HCT116 (cell line): ENCODE data around the gene FHDC1. TPM values are rescaled to one million over a fixed set of nuclear protein-coding genes. Genes with fewer than 3 reads are reported as not detected.

Source experiments
- ATAC-seq: fragments of 200-7000 bp; cut with Tn5 transposase; 2 replicates; pipeline ENCODE4 v1.9.1; 2020; ENCODE audit warnings: mild to moderate bottlenecking, moderate library complexity
- BruUV-seq: library from RNA; stranded (reverse); fragments of 400-500 nt; replicated peaks from 2 replicates; lab custom pipeline; 2021; lab: Mats Ljungman, UMichigan
- CTCF ChIA-PET: fragments of 300-600 bp; sonication (Branson Sonifier 250); formaldehyde crosslinking; loops from one replicate; lab custom pipeline; 2021; ENCODE audit warnings: antibody characterized with exemption; lab: Charles Lee
- POLR2A ChIA-PET: fragments of 300-600, 350-600 bp; sonication (Branson Sonifier 250); formaldehyde crosslinking; loops from one replicate; lab custom pipeline; 2021; ENCODE audit warnings: antibody characterized with exemption; lab: Charles Lee
- RAD21 ChIA-PET, 2 experiments: fragments of 300-600 bp; sonication (Branson Sonifier 250); formaldehyde crosslinking; loops; one replicate each; lab custom pipeline; 2023; ENCODE audit warnings: low total read pairs in 2 of 2; ENCODE audit not compliant: uncharacterized antibody in 2 of 2, unreplicated experiment in 2 of 2, low non-redundant PET in 1 of 2; lab: Charles Lee
- DNase-seq: peaks from one replicate; pipeline ENCODE4 v3.0.0-alpha.2; 2010; ENCODE audit warnings: low read depth, low spot score
- H2AFZ ChIP-seq: fragments of 200-600 bp; shearing (Covaris generic), sonication (generic); 2 replicates; pipeline ENCODE4 v1.6.1; 2017; ENCODE audit warnings: low read depth, mixed run types, mixed read lengths, antibody characterized with exemption, low read length; ENCODE audit not compliant: poor library complexity, severe bottlenecking
- H3K27ac ChIP-seq: 2 replicates; pipeline ENCODE4 v1.5.1; 2012; ENCODE audit warnings: low read depth, low read length
- H3K27me3 ChIP-seq: fragments of 200-600 bp; sonication (generic); 2 replicates; pipeline ENCODE4 v1.6.1; 2016; ENCODE audit warnings: mixed run types, low read length, mixed read lengths; ENCODE audit not compliant: insufficient read depth
- H3K36me3 ChIP-seq, 2 experiments: fragments of 200-500 bp in 1 of 2; fragments of 200-600 bp in 1 of 2; sonication (Bioruptor generic) in 1 of 2; sonication (generic) in 1 of 2; 2 replicates each; pipeline versions ENCODE4 v1.5.1 to v1.6.1; 2014 to 2016; ENCODE audit warnings: low read length in 2 of 2, inconsistent platforms in 1 of 2, mixed read lengths in 1 of 2, mixed run types in 1 of 2; ENCODE audit not compliant: insufficient read depth in 2 of 2, control insufficient read depth in 1 of 2
- H3K4me1 ChIP-seq, 2 experiments: fragments of 200-600 bp in 1 of 2; sonication (generic) in 1 of 2; 2 replicates each; pipeline versions ENCODE4 v1.5.1 to v1.6.1; 2012 to 2017; ENCODE audit warnings: low read length in 2 of 2, inconsistent platforms in 1 of 2, mild to moderate bottlenecking in 1 of 2, mixed read lengths in 1 of 2, mixed run types in 1 of 2, moderate library complexity in 1 of 2; ENCODE audit not compliant: insufficient read depth in 2 of 2, control insufficient read depth in 1 of 2
- H3K4me2 ChIP-seq: fragments of 200-600 bp; sonication (generic); 2 replicates; pipeline ENCODE4 v1.6.1; 2017; ENCODE audit warnings: mixed run types, low read length, mixed read lengths
- H3K4me3 ChIP-seq, 2 experiments: fragments of 200-600 bp in 1 of 2; sonication (generic) in 1 of 2; replicated peaks in 1 of 2; 2 replicates each; pipeline ENCODE4 v1.5.1; 2011 to 2016; ENCODE audit warnings: low read length in 2 of 2, control low read depth in 1 of 2, low read depth in 1 of 2, mild to moderate bottlenecking in 1 of 2, mixed read lengths in 1 of 2, mixed run types in 1 of 2
- H3K79me2 ChIP-seq: fragments of 200-600 bp; sonication (generic); 2 replicates; pipeline ENCODE4 v1.6.1; 2017; ENCODE audit warnings: mild to moderate bottlenecking, mixed run types, low read length, moderate library complexity, mixed read lengths; ENCODE audit not compliant: insufficient read depth
- H3K9ac ChIP-seq: fragments of 200-600 bp; sonication (generic); 2 replicates; pipeline ENCODE4 v1.6.1; 2016; ENCODE audit warnings: low read length, mixed read lengths
- H3K9me2 ChIP-seq: fragments of 200-600 bp; sonication (generic), shearing (Covaris generic); 2 replicates; pipeline ENCODE4 v1.6.1; 2017; ENCODE audit warnings: mixed run types, mild to moderate bottlenecking, moderate library complexity; ENCODE audit not compliant: insufficient read depth
- H3K9me3 ChIP-seq, 2 experiments: fragments of 200-500 bp in 1 of 2; fragments of 200-600 bp in 1 of 2; sonication (Bioruptor generic) in 1 of 2; sonication (generic) in 1 of 2; 2 replicates each; pipeline ENCODE4 v1.6.1; 2014 to 2017; ENCODE audit warnings: low read length in 2 of 2, mixed read lengths in 2 of 2, inconsistent platforms in 1 of 2, low read depth in 1 of 2, mild to moderate bottlenecking in 1 of 2, mixed run types in 1 of 2, moderate library complexity in 1 of 2; ENCODE audit not compliant: control insufficient read depth in 1 of 2, insufficient read depth in 1 of 2
- H4K20me1 ChIP-seq: fragments of 200-600 bp; sonication (generic), shearing (Covaris generic); 2 replicates; pipeline ENCODE4 v1.6.1; 2017; ENCODE audit warnings: mixed run types, mild to moderate bottlenecking, moderate library complexity; ENCODE audit not compliant: insufficient read depth
- ATF3 ChIP-seq: IDR thresholded peaks from 2 replicates; pipeline ENCODE4 v1.6.1; 2012
- EGR1 ChIP-seq: IDR thresholded peaks from 2 replicates; pipeline ENCODE4 v1.6.1; 2012; ENCODE audit warnings: low read depth
- ELF1 ChIP-seq: IDR thresholded peaks from 2 replicates; pipeline ENCODE4 v1.6.1; 2012; ENCODE audit warnings: low read depth, borderline replicate concordance
- EZH2 ChIP-seq: fragments of 200-600 bp; sonication (generic); IDR thresholded peaks from 2 replicates; pipeline ENCODE4 v1.6.1; 2017; ENCODE audit warnings: antibody characterized with exemption, mixed run types
- EZH2phosphoT487 ChIP-seq: fragments of 200-600 bp; IDR thresholded peaks from 2 replicates; pipeline ENCODE4 v1.6.1; 2018; ENCODE audit warnings: antibody characterized with exemption, borderline replicate concordance
- MAX ChIP-seq: IDR thresholded peaks from 2 replicates; pipeline ENCODE4 v1.6.1; 2012
- REST ChIP-seq: IDR thresholded peaks from 2 replicates; pipeline ENCODE4 v1.6.1; 2012; ENCODE audit warnings: low read depth
- SIN3A ChIP-seq: IDR thresholded peaks from 2 replicates; pipeline ENCODE4 v1.6.1; 2012; ENCODE audit warnings: low read depth
- YY1 ChIP-seq: IDR thresholded peaks from 2 replicates; pipeline ENCODE4 v1.6.1; 2011; ENCODE audit warnings: low read length, low read depth, moderate library complexity, mild to moderate bottlenecking; ENCODE audit not compliant: insufficient replicate concordance; ENCODE audit errors: extremely low read depth
- ZBTB33 ChIP-seq: IDR thresholded peaks from 2 replicates; pipeline ENCODE4 v1.6.1; 2011; ENCODE audit warnings: mild to moderate bottlenecking, low read length, moderate library complexity; ENCODE audit not compliant: insufficient replicate concordance; ENCODE audit errors: extremely low read depth
- ZFX ChIP-seq: fragments of 450-650 bp; IDR thresholded peaks from 2 replicates; pipeline ENCODE4 v1.6.1; 2017
- ZNF274 ChIP-seq: fragments of 200-500 bp; sonication (Bioruptor generic); IDR thresholded peaks from 2 replicates; pipeline ENCODE4 v1.6.1; 2014; ENCODE audit warnings: mild to moderate bottlenecking, low read depth, low read length, inconsistent platforms
- intact Hi-C: fragments of 100-400 bp; cut with micrococcal nuclease; formaldehyde crosslinking; loops from 2 replicates; pipeline ENCODE4 v1.10.0; 2022
- total RNA-seq: library from RNA; stranded (reverse); gene quantifications from one replicate; pipeline ENCODE4 v1.2.1, GENCODE V29; 2021; ENCODE audit not compliant: unreplicated experiment

FHDC1 gene
- total RNA-seq, 1 experiment from 2014 or later: 1.8 TPM

GRCh38 chr4:152998861-152999260 lies 62.7 kb downstream of the FHDC1 start:
- DNase-seq (no peak), ATAC-seq (no peak)
- Histone ChIP-seq H3K4me1 (no peaks in the 10 kb centered on the region; a peak in 1 of 4 replicates), H3K27ac (no peak overlapping the region), H4K20me1 (no peaks in the 10 kb centered on the region), H3K4me3 (no peak overlapping the region), H3K9me2 (no peaks in the 10 kb centered on the region), H3K9ac (no peak overlapping the region), H2AFZ (no peak overlapping the region), H3K36me3 (no peaks in the 10 kb centered on the region), H3K9me3 (no peaks in the 10 kb centered on the region), H3K4me2 (no peak overlapping the region), H3K79me2 (no peaks in the 10 kb centered on the region), H3K27me3 (no peaks in the 10 kb centered on the region)
- TF ChIP-seq EZH2: no peak
- TF ChIP-seq EGR1: no peak
- no peak for TF ChIP-seq EZH2phosphoT487
- no peak for TF ChIP-seq MAX
- TF ChIP-seq ATF3: no peak
- TF ChIP-seq ZFX: no peak
- no peak for TF ChIP-seq SIN3A
- no peak for TF ChIP-seq REST
- no peak for TF ChIP-seq ZBTB33
- no peak for TF ChIP-seq YY1
- no peak for TF ChIP-seq ELF1
- TF ChIP-seq ZNF274: no peak
- ChIA-PET POLR2A (no interaction called here), CTCF (no interaction called here), RAD21 (no interaction called here)
- no TSS peak for BruUV-seq
- intact Hi-C loops: no loop called here
